Stomach (tissue), 9 donors: ENCODE results near the gene PLCL2. TPM values are rescaled to one million over a fixed set of nuclear protein-coding genes. Genes with fewer than 3 reads are reported as not detected.

Experiments used
- DNase-seq, 2 donors: peaks; one replicate each; pipeline versions ENCODE4 v3.0.0 to v3.0.0-alpha.2; 2013 to 2019
- H3K27ac ChIP-seq, 5 donors: fragments of 200-600 bp in 4 of 5; sonication (generic) in 4 of 5; one replicate each; pipeline ENCODE4 v1.5.1; 2013 to 2019; ENCODE audit warnings: mild to moderate bottlenecking in 1 of 5, moderate library complexity in 1 of 5
- H3K27me3 ChIP-seq, 3 donors: fragments of 200-600 bp; sonication (generic); one replicate each; pipeline ENCODE4 v1.5.1; 2017 to 2019; ENCODE audit warnings: mixed run types in 1 of 3
- H3K36me3 ChIP-seq, 4 donors: fragments of 200-600 bp; sonication (generic); 1 replicate in 3 of 4; 2 replicates in 1 of 4; pipeline ENCODE4 v1.5.1; 2016 to 2019
- H3K4me1 ChIP-seq, 4 donors: fragments of 200-600 bp; sonication (generic); one replicate each; pipeline ENCODE4 v1.5.1; 2016 to 2019
- H3K4me3 ChIP-seq, 4 donors: fragments of 200-600 bp; sonication (generic) in 3 of 4; one replicate each; pipeline ENCODE4 v1.5.1; 2016 to 2019; ENCODE audit warnings: mild to moderate bottlenecking in 1 of 4
- H3K9me3 ChIP-seq, 4 donors: fragments of 200-600 bp; sonication (generic); one replicate each; pipeline ENCODE4 v1.5.1; 2016 to 2019
- CTCF ChIP-seq, 7 experiments: fragments of 450-650 bp in 4 of 7; fragments of 200-600 bp in 3 of 7; sonication (generic) in 3 of 7; IDR thresholded peaks; one replicate each; pipeline ENCODE4 v1.5.1; 2016 to 2019; ENCODE audit warnings: antibody characterized with exemption in 7 of 7, control low read depth in 2 of 7, mild to moderate bottlenecking in 1 of 7
- EP300 ChIP-seq: sonication (generic); formaldehyde crosslinking; IDR thresholded peaks from one replicate; pipeline ENCODE4 v1.6.1; 2017; ENCODE audit warnings: antibody characterized with exemption
- POLR2A ChIP-seq, 4 donors: fragments of 450-650 bp; IDR thresholded peaks; one replicate each; pipeline ENCODE4 v1.6.1; 2016; ENCODE audit warnings: antibody characterized with exemption in 4 of 4, control low read depth in 2 of 4, mild to moderate bottlenecking in 1 of 4, moderate library complexity in 1 of 4
- POLR2AphosphoS5 ChIP-seq, 3 donors: sonication (generic); formaldehyde crosslinking; IDR thresholded peaks; one replicate each; pipeline ENCODE4 v1.6.1; 2016; ENCODE audit warnings: antibody characterized with exemption in 3 of 3
- WGBS, 5 donors: extraction: QIAGEN DNeasy Blood & Tissue Kit in 3 of 5; methylation state at CpG; one replicate each; pipeline versions ENCODE4 v1.1.5 to v1.1.7; 2013 to 2018; 5-methylcytosine and 5-hydroxymethylcytosine counted together
- intact Hi-C: fragments of 100-400 bp; cut with DNase I; formaldehyde crosslinking; loops from one replicate; pipeline ENCODE4 v1.15.1; 2023; ENCODE audit warnings: low total_unique reads
- polyA plus RNA-seq, 3 donors: library from polyadenylated mRNA; stranded (reverse); fragments of 200-250 nt; gene quantifications; one replicate each; pipeline ENCODE4 v1.2.3, GENCODE V29; 2013
- total RNA-seq, 5 donors: library from RNA; depleted of rRNA; stranded (reverse); fragments of >200 nt; gene quantifications; one replicate each; pipeline versions ENCODE4 v1.1.0 to v1.2.3, GENCODE V29; 2014 to 2016
- donor health status: healthy with polysubstance abuse.
- donor health status: Bipolar disorder and iron deficiency.
- donor health status: healthy.

The PLCL2 gene
- total and polyA plus RNA-seq, 8 donors = 1.0 to 34.9 (median 5.7) TPM

GRCh38 chr3:16899919-16900318 lies 15.2 kb downstream of the PLCL2 start:
- Histone ChIP-seq H3K4me1 (peaks cover 12 to 49% (median 28%) of the 10 kb centered on the region in 4 donors), H3K27me3 (no peaks in the 10 kb centered on the region), H3K36me3 (no peaks in the 10 kb centered on the region), H3K4me3 (no peak overlapping the region), H3K9me3 (no peaks in the 10 kb centered on the region), H3K27ac (no peak overlapping the region)
- intact Hi-C loops = no loop called here
- TF ChIP-seq POLR2AphosphoS5 (IDR thresholded peaks at IDR 0.05) (no peak), POLR2A (IDR thresholded peaks at IDR 0.05) (no peak), EP300 (no peak), CTCF (IDR thresholded peaks at IDR 0.05) (no peak)
- 25 to 52% (median 42%) methylated on average over 1 of the region's 1 CpG for WGBS, 5 donors
- no peak for DNase-seq

GRCh38 chr3:16900779-16901440 lies 16.2 kb downstream of the PLCL2 start:
- no peak for TF ChIP-seq POLR2AphosphoS5 (IDR thresholded peaks at IDR 0.05)
- no peak for TF ChIP-seq POLR2A (IDR thresholded peaks at IDR 0.05)
- no peak for TF ChIP-seq CTCF (IDR thresholded peaks at IDR 0.05)
- no peak for TF ChIP-seq EP300
- intact Hi-C loops = no loop called here
- WGBS, 5 donors = 47 to 63% (median 60%) methylated on average over 4 of the region's 4 CpGs

GRCh38 chr3:16904423-16905417 lies 20.0 kb downstream of the PLCL2 start:
- no peaks in the 10 kb centered on the region for H3K36me3 ChIP-seq
- 93 to 94% (median 94%) methylated on average over 4 of the region's 4 CpGs for WGBS, 5 donors
- TF ChIP-seq CTCF (IDR thresholded peaks at IDR 0.05) = no peak
- TF ChIP-seq POLR2A (IDR thresholded peaks at IDR 0.05) = no peak
- no peak for TF ChIP-seq POLR2AphosphoS5 (IDR thresholded peaks at IDR 0.05)
- no peak for TF ChIP-seq EP300
- H3K9me3 ChIP-seq = no peaks in the 10 kb centered on the region
- intact Hi-C loops = no loop called here
- peaks cover 10 to 58% (median 28%) of the 10 kb centered on the region in 4 donors for H3K4me1 ChIP-seq
- DNase-seq = no peak
- peak overlapping the region in 1 of 5 donors; percentile 18 for H3K27ac ChIP-seq
- H3K4me3 ChIP-seq = no peak overlapping the region
- H3K27me3 ChIP-seq = no peaks in the 10 kb centered on the region

More at GRCh38 chr3:16900779-16901440, 16.2 kb downstream of the PLCL2 start:
- Histone ChIP-seq H3K27me3 (no peaks in the 10 kb centered on the region), H3K9me3 (no peaks in the 10 kb centered on the region), H3K4me1 (peaks cover 13 to 55% (median 33%) of the 10 kb centered on the region in 4 donors), H3K4me3 (no peak overlapping the region), H3K27ac (no peak overlapping the region), H3K36me3 (no peaks in the 10 kb centered on the region)
- no peak for DNase-seq

GRCh38 chr3:16905704-16906103 lies 20.9 kb downstream of the PLCL2 start:
- DNase-seq = no peak
- no peak overlapping the region for H3K4me3 ChIP-seq
- peaks cover 10 to 55% (median 27%) of the 10 kb centered on the region in 4 donors for H3K4me1 ChIP-seq
- no peaks in the 10 kb centered on the region for H3K9me3 ChIP-seq
- H3K27me3 ChIP-seq = no peaks in the 10 kb centered on the region
- intact Hi-C loops = no loop called here
- TF ChIP-seq EP300 (no peak), POLR2AphosphoS5 (IDR thresholded peaks at IDR 0.05) (no peak), POLR2A (IDR thresholded peaks at IDR 0.05) (no peak), CTCF (IDR thresholded peaks at IDR 0.05) (no peak)
- H3K36me3 ChIP-seq = no peaks in the 10 kb centered on the region
- peak overlapping the region in 1 of 5 donors; percentile 5 for H3K27ac ChIP-seq
- 77 to 93% (median 82%) methylated on average over 1 of the region's 1 CpG for WGBS, 5 donors
